Stimulated activated CD4-positive, alpha-beta T cell treated with anti-CD3 and anti-CD28 coated beads, Interleukin-2, amount 100 ng/mL, for 4 hours (primary cell): ENCODE measurements around the gene PON1.

ENCODE experiments used
- DNase-seq: peaks from one replicate; pipeline ENCODE4 v3.0.0-alpha.2; 2020; ENCODE audit warnings: low read depth

The PON1 gene

GRCh38 chr7:95317546-95317945, 6.8 kb downstream of the PON1 start:
- DNase-seq: no peak

GRCh38 chr7:95316588-95316987, 7.7 kb downstream of the PON1 start:
- DNase-seq: no peak

- DNase-seq: no peak
Observed at GRCh38 chr7:95312561-95312960, 11.8 kb downstream of the PON1 start.

- no peak for DNase-seq
Observed at GRCh38 chr7:95311389-95311788, 12.9 kb downstream of the PON1 start.

GRCh38 chr7:95309951-95310350, 14.4 kb downstream of the PON1 start:
- DNase-seq: no peak

- no peak for DNase-seq
Observed at GRCh38 chr7:95304990-95305389, 19.3 kb downstream of the PON1 start.

- no peak for DNase-seq
Observed at GRCh38 chr7:95303013-95303905, 21.1 kb downstream of the PON1 start.

GRCh38 chr7:95298091-95298490, 26.2 kb downstream of the PON1 start:
- DNase-seq: no peak

GRCh38 chr7:95297041-95297440, 27.3 kb downstream of the PON1 start:
- no peak for DNase-seq

GRCh38 chr7:95296456-95296855, 27.9 kb downstream of the PON1 start:
- no peak for DNase-seq

- no peak for DNase-seq
Observed at GRCh38 chr7:95295397-95295796, 28.9 kb downstream of the PON1 start.

GRCh38 chr7:95290166-95290830, 34.0 kb downstream of the PON1 start:
- DNase-seq: no peak

- DNase-seq: no peak
Observed at GRCh38 chr7:95286096-95286495, 38.2 kb downstream of the PON1 start.

GRCh38 chr7:95279417-95279816, 44.9 kb downstream of the PON1 start:
- DNase-seq: no peak

GRCh38 chr7:95276114-95276513, 48.2 kb downstream of the PON1 start:
- DNase-seq: no peak

GRCh38 chr7:95269640-95270039, 54.7 kb downstream of the PON1 start:
- no peak for DNase-seq

GRCh38 chr7:95267754-95268153, 56.6 kb downstream of the PON1 start:
- no peak for DNase-seq

GRCh38 chr7:95265634-95266033, 58.7 kb downstream of the PON1 start:
- no peak for DNase-seq

GRCh38 chr7:95264363-95264891, 59.9 kb downstream of the PON1 start:
- DNase-seq: no peak

- DNase-seq: no peak
Observed at GRCh38 chr7:95263785-95264362, 60.5 kb downstream of the PON1 start.

GRCh38 chr7:95262875-95263274, 61.5 kb downstream of the PON1 start:
- no peak for DNase-seq

- no peak for DNase-seq
Observed at GRCh38 chr7:95261895-95262415, 62.4 kb downstream of the PON1 start.

GRCh38 chr7:95255691-95256090, 68.6 kb downstream of the PON1 start:
- no peak for DNase-seq
